ENCODE results near the gene ARHGAP33. TPM values are rescaled to one million over a fixed set of nuclear protein-coding genes. Genes with fewer than 3 reads are reported as not detected.
A peak's percentile ranks its signal among the peaks of the same experiment; 100 is the strongest.

ARHGAP33 gene
- polyA plus RNA-seq, 1 experiment = 1.2 TPM

DNA sequence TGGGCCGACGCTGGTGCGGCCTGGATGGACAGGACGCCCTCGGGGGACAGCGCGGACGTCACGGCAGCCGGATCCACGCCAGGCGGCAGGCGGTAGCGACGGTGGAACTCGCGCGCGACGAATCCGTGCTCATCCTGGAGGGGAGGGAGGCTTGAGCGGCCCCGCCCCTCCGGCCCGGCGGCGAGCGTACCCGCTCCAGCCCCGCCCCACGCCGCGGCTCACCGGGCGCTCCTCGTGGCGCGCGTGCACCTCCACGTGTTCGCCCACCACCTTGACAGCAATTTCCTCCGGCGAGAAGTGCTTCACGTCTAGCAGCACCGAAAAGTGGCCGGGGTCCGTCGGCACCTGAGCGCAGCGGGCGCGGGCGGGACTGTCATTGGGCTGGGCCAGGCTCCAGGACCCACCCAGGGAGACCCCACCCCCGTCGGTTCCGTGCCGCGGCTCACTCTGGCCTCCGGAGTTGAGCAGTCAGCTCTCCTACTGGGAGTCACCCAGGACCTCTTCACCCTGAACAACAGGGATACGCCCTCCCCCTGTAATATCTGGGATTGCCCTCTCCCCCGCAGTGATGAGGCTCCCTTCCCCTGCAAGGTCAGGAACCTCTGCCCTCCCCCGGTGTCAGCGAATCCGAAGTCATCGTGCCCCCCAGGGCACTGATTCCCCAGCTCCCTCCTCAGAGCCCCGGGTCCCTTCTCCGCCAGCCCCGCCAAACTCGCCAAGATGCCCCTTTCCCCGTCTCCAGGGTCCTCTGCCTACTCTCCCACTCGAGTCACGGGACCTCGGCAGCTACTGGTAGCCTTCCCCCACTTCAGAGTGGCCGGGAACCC is 19.6 kb upstream of the ARHGAP33 start:
- Histone ChIP-seq H3K27me3 (ENCODE audit: control insufficient read depth, insufficient read depth, low read length) (no peaks in the 10 kb centered on the region), H3K27ac (ENCODE audit: low read depth, low read length) (peak overlapping the region; percentile 99), H3K4me3 (ENCODE audit: low read depth, low read length) (peak overlapping the region; percentile 66), H3K9me3 (ENCODE audit: control insufficient read depth, insufficient read depth, low read length) (no peaks in the 10 kb centered on the region)
- TF ChIP-seq, protein P1, sequence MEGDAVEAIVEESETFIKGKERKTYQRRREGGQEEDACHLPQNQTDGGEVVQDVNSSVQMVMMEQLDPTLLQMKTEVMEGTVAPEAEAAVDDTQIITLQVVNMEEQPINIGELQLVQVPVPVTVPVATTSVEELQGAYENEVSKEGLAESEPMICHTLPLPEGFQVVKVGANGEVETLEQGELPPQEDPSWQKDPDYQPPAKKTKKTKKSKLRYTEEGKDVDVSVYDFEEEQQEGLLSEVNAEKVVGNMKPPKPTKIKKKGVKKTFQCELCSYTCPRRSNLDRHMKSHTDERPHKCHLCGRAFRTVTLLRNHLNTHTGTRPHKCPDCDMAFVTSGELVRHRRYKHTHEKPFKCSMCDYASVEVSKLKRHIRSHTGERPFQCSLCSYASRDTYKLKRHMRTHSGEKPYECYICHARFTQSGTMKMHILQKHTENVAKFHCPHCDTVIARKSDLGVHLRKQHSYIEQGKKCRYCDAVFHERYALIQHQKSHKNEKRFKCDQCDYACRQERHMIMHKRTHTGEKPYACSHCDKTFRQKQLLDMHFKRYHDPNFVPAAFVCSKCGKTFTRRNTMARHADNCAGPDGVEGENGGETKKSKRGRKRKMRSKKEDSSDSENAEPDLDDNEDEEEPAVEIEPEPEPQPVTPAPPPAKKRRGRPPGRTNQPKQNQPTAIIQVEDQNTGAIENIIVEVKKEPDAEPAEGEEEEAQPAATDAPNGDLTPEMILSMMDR (IDR thresholded peaks at IDR 0.05; ENCODE audit: low read depth, low read length) = no peak
- ChIA-PET CTCF (no interaction called here), POLR2A (interaction anchor here (1.8 to 2.2 kb wide), 2 partner anchors 8 to 15 kb away, joined by 16 to 20 read pairs; partner anchors contain the start of gene LIN37)
- no peak for DNase-seq (ENCODE audit: low read depth, low spot score)

DNA sequence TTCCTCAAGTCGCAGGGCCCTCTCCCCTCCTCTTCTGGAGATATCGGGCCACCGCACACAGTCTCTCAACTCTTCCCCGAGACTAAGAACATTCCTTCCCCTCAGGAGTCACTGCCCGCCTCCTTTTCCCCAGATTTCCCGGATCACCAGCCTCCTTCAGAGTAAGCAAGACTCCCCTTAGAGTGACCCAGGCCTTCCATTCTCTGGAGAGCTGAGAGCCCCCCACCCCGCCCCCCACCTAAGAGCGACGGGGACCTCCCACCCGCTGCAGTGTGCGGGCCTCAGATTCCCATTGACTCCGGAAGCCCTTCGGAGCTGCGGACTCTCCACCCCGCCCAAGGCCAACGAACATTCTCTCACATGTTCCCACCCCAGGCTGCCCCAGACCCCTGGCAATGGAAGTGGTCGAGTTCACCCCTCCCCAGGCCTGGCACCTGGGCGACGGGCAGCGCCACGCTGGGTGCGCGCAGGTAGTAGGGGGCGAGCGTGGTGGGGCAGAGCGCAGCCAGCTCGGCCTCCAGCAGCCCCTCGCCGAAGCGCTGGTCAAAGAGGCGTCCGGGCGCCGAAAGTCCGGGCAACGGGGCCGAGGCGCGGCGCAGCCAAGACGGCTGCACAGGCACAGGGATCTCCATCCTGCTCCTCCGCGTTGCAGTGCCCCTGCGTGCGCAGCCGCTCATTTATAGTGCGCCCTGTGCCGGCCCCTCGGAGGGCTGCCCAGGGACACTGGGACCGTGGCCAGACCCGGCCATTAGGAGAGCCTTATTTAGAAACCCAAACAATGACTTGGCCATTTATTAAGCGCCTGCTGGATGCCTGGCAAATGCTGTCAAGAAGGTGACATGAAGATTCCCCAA is 18.8 kb upstream of the ARHGAP33 start, which contains the start of gene HSPB6:
HSPB6 (minus strand) TSS at position 653 of the 854 bp plus-strand sequence; CDS start at position 632, 21 bp downstream.
- ChIA-PET POLR2A (interaction anchor here (0.6 to 2.4 kb wide), 5 partner anchors 8 to 238 kb away, joined by 3 to 20 read pairs (median 10); partner anchors contain the start of genes LIN37, PSENEN and U2AF1L4), CTCF (interaction anchor here (1.0 kb wide), 1 partner anchor 8 kb away, joined by 3 read pairs; the partner anchor contains the start of gene LIN37)
- TF ChIP-seq, protein P1 (IDR thresholded peaks at IDR 0.05; ENCODE audit: low read depth, low read length) = no peak
- Histone ChIP-seq H3K27ac (ENCODE audit: low read depth, low read length) (peak within 1 kb of the TSS; percentile 99), H3K27me3 (ENCODE audit: control insufficient read depth, insufficient read depth, low read length) (no peaks in the 10 kb centered on the region), H3K9me3 (ENCODE audit: control insufficient read depth, insufficient read depth, low read length) (no peaks in the 10 kb centered on the region), H3K4me3 (ENCODE audit: low read depth, low read length) (peak within 1 kb of the TSS; percentile 66)
- DNase-seq (ENCODE audit: low read depth, low spot score) = no peak

DNA sequence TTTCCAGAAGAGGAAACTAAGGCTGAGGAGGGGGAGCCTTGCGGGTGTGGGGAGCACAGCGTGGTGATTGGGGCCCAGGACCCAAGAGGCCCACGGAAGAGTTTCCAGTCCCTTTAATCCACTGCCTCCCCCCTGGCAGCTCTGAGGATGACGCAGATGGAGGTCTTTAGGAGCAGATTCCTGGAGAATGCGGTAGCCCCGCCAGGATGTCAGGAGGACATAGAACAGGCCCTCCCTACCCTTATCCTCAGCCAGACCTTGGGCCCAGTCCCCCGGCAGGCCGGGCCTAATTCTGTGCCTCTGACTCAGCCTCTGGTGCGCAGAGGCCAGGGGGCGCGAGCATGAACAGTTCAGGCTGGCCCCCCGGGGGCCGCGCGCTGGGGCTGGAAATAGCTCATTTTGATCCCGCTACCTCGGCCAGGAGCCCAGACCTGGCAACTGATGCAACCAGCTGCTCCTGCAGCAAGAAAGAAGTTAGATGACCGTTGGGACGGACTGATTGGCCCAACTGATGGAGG is 18.1 kb upstream of the ARHGAP33 start:
- H3K4me3 ChIP-seq (ENCODE audit: low read depth, low read length) = peak overlapping the region; percentile 66
- ChIA-PET CTCF (interaction anchor here (1.0 kb wide), 1 partner anchor 9 kb away, joined by 3 read pairs; the partner anchor contains the start of gene LIN37), POLR2A (interaction anchor here (0.6 to 2.4 kb wide), 5 partner anchors 8 to 17 kb away, joined by 3 to 20 read pairs (median 10); partner anchors contain the start of genes LIN37, PSENEN and U2AF1L4)
- H3K27me3 ChIP-seq (ENCODE audit: control insufficient read depth, insufficient read depth, low read length) = no peaks in the 10 kb centered on the region
- no peaks in the 10 kb centered on the region for H3K9me3 ChIP-seq (ENCODE audit: control insufficient read depth, insufficient read depth, low read length)
- H3K27ac ChIP-seq (ENCODE audit: low read depth, low read length) = peak overlapping the region; percentile 99
- DNase-seq (ENCODE audit: low read depth, low spot score) = peak; percentile 85
- TF ChIP-seq, protein P1 (IDR thresholded peaks at IDR 0.05; ENCODE audit: low read depth, low read length) = no peak

DNA sequence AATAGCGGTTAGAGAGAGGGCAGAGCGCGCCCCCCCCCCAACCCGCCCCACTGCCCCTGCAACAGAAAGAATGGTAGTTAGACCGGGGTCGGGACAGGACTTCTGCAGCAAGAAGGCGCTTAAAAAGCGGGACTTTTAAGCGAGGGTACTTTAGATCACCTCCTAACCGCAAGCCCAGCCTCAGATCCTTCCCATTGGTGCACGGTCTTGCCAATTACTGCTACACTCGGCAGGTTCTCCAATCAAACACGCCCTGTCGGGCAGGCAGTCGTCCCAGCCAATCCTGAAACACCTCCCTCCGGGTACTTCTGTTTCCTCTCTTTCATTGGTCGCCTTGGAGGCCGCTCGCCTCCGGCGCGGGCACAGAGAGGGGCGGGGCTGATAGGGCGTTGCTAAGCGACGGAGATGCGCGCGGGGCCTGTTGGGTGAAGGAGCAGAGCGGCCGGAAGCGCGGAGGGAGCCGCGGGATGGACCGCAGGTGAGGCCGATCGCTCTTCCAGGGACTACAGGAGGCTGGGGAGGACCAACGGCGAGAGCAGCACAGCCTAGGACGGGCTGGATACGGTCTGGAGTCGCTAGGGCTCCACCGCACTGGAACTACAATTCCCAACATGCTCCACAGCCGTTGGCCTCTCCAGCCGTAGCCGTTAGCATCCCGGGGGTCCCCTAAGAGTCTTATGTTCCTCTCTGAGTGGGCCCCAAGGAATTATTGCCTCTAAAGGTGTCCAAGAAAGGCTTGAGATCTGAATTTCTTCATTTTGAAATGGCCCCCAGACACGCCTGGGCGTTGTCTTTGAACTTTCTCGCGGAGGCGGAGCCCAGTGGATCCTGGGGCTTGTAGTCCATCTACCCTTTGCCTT is 17.4 kb upstream of the ARHGAP33 start, which contains the start of gene PROSER3:
PROSER3 (plus strand) TSS at position 428 of the 860 bp plus-strand sequence; CDS start at position 468, 40 bp downstream.
- Histone ChIP-seq H3K27ac (ENCODE audit: low read depth, low read length) (peak within 1 kb of the TSS; percentile 99), H3K9me3 (ENCODE audit: control insufficient read depth, insufficient read depth, low read length) (no peaks in the 10 kb centered on the region), H3K4me3 (ENCODE audit: low read depth, low read length) (peak within 1 kb of the TSS; percentile 100), H3K27me3 (ENCODE audit: control insufficient read depth, insufficient read depth, low read length) (no peaks in the 10 kb centered on the region)
- TF ChIP-seq, protein P1 (IDR thresholded peaks at IDR 0.05; ENCODE audit: low read depth, low read length) = no peak
- POLR2A ChIA-PET = interaction anchor here (0.7 to 2.4 kb wide), 4 partner anchors 8 to 18 kb away, joined by 3 to 20 read pairs (median 13); partner anchors contain the start of genes LIN37, PSENEN and U2AF1L4
- DNase-seq (ENCODE audit: low read depth, low spot score) = peak; percentile 100
- CTCF ChIA-PET = interaction anchor here (1.0 kb wide), 1 partner anchor 10 kb away, joined by 3 read pairs; the partner anchor contains the start of gene LIN37
